HT-29 (cell line): ENCODE data around the gene IRF2BP2. TPM values are rescaled to one million over a fixed set of nuclear protein-coding genes. Genes with fewer than 3 reads are reported as not detected.
"Not testable (repeated sequence)": the region's sequence is repeated elsewhere in the genome, so short reads cannot be mapped to it uniquely, and the experiment has no call there.

Experiments used
- DNase-seq: peaks from one replicate; pipeline ENCODE4 v3.0.0-alpha.2; 2015; ENCODE audit warnings: low spot score
- total RNA-seq: library from RNA; depleted of rRNA; stranded (reverse); fragments of >200 nt; shearing (Covaris generic); gene quantifications from 2 replicates; pipeline ENCODE4 v1.2.3, GENCODE V29; 2014; rRNA removed

Gene IRF2BP2
- total RNA-seq, result 203 and 235 TPM in 2 replicates

DNA sequence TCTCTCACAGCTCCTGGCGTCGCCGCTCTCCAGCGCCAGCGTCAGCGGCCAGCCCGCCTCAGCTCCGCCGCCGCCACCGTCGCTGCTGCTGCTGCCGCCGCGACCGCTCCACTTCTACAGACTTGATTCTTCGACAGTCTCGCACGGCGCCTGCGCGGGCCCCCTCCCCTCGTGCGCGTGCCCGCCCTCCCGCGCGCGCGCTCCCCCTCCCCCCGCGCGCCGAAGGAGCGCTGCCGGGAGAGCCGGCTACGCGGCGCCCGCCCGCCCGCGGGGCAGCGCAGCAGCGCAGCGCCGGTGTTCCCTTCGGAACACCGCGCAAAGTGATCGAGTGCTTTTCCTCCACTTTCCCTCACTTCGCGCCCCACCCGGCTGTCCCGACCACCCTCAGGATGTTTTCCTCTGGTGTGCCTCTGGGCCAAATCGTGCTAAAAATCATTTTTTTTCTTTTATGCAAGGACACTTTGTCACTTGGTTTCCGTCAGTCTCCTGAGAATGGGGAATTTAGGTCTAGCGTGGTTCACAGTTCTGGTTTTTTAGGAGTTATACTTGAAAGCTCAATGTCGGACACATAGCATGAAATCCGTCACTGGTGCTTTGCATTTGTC is at the start of gene IRF2BP2:
TSS of gene IRF2BP2 (minus strand) at position 118 of the 605 bp plus-strand sequence. CDS start 684 bp downstream, outside the sequence.
- peak; percentile 85 for DNase-seq

DNA sequence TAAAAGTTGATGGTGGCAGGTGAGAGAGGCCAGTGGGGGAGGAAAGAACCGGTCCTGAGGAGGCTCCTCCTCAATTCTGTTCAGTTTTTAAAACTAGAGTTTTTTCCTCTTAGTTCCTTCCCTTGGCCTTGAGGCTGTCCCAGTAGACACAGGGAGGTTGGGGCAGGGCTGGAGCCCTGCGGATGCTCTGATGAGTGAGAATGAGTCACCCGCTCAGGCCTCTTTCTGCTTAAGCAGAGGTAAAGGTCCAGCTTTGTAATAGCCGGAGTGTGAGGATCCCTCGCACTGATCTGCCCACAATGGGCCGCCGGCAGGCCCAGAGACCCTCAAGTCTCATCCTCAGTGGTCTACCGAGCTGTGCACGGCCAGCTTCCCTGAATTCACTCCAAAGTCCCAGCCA is 49.6 kb upstream of the IRF2BP2 start:
- DNase-seq, result peak; percentile 56

DNA sequence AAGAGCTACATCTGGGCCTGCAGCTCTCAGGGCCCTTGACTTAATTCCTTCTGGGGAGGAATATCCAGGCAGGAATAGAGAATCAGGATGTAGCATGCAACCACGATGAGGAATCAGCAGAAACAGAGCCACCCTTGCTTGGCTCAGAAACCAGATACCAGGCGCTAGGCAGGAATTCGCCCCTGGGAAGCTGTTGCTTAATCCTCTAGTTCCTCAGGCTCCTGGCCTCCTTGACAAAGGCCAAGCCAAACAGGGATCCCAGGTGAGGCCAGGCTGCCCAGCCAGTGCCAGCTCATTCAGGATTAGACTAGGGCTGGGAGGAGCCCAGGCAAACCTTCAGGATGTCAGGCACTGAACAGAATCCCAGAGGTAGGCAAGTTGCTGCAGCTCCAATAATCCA is 48.2 kb upstream of the IRF2BP2 start:
- peak; percentile 53 for DNase-seq

DNA sequence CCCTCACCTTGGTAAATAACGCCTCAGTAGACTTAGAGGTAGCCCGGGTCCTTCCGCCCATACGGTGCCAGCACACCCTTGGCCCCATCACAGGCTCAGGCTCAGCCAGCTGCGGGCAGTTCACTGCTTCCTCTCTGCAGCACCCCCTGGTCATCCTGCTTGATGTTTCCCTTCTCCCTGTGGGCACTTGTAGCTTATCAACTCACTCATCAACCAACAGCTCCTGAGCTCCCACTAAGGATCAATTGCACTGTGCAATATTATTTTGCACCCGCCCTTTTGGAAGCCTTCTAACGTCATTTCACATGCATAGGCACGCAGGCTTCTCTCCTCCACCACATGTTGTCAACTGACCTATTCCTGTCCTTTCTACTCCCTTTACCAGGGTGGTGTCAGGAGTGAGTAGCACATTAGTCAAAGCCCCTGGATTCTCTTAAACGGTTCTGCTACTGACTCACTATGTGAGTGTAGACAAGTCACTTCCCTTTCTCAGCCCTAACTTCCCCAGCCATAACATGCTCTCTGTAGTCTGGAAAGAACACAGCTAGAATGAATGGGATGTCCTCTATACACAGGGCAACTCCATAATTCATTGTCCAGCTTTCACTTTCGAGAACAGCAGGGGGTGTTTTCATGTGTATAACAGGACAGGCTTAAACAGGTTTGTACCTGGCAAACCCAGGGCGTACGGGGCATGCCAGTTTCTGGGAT is 47.1 kb upstream of the IRF2BP2 start:
- DNase-seq, result peak; percentile 57

DNA sequence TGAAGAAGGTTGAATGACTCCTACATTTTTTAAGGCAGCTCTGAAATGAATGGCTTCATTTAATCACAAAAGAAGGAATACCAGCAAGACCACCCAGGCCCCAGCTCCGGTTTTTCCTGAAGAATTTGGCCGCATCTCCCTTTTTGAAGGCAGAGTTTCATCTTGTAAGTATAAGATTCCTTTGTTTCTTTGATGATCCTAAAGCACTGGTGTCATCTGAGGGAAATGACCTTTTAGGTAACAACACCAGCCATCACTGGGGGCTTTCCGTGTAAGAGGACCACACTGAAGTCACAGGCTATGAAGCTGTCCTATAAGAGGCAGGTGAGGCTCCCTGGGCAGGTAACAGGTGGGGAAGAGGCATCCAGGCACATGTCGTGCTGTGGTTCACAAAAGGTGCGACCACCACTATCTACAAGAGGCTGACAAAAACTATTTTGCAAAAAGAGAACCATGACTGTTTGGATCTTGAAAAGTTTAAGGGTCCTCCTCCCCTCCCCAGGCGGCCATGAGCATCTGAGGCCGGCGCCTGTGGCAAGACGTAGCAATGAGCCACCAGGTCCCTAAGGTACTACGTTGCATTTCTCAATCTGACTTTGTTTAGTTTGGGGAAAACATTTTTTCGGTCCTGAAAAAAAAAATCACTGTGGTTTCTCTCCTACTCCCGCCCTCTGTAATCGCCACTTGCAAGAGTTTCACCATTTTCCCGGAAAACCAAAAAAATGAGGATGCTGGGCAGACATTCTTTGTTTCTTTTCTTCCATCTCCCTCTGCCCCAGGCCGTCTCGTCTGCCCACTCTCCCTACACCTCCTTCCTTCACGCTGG is 46.3 kb upstream of the IRF2BP2 start:
- no peak for DNase-seq

DNA sequence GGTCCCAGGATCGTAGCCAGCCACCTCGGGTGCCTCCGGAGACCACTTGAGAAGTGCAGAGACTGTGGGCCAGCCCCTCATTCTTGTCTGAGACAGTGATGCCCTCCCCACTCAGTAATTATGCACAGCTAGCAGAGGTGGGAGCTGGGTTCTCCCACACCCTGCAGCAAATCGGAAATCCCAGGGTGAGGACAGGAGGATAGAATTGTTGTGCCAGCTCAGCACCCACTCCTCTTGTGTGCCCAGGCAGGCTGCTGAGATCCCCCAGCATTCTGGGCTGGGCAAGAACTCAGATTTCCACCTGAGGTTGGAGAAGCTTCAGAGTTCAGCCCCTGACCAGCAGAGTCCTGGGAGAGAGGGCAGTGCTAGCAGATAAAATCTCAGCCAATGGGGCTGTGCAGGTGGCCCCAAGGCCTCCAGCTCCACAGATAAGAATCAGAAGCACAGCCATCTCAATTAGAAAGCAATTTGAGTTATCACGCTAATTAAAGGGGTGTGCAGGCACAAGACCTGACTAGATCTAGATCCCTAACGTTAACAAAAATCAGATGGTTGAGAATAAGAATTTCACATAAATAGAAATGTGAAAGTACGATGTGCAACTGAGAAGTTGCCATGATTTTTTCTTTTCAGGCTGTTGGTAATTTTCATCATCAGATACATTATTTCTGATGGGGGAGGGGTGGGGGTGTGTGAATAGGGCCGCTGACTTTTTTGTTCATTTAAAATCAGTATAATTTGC is 45.5 kb upstream of the IRF2BP2 start:
- no peak for DNase-seq

DNA sequence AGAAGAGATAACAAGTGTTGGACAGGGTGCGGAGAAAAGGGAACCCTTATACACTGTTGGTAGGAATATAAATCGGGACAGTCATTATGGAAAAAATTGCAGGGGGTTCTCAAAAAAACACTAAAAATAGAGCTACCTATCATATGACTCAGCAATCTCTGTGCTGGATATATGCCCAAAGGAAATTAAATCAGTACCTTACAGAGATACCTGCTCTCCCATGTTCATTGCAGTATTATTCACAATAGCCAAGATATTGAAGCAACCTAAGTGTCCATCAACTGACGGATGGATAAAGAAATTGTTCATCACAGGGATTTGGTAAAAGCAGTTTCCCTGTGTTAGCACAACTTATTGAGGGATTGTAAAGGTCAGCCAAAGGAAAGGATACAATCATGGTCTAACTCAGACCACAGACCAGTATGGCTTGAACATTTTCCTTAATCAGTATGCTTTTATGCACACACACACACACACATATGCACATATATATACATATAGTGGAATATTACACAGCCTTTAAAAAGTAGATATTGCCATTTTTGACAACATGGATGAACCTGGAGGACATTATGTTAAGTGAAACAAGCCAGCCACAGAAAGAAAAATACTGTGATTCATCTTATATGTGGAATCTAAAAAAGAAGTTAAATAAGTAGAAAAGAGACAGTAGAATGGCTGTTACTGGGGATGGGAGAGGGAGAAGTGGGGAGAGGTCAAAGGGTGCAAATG is 44.2 kb upstream of the IRF2BP2 start:
- no peak for DNase-seq

DNA sequence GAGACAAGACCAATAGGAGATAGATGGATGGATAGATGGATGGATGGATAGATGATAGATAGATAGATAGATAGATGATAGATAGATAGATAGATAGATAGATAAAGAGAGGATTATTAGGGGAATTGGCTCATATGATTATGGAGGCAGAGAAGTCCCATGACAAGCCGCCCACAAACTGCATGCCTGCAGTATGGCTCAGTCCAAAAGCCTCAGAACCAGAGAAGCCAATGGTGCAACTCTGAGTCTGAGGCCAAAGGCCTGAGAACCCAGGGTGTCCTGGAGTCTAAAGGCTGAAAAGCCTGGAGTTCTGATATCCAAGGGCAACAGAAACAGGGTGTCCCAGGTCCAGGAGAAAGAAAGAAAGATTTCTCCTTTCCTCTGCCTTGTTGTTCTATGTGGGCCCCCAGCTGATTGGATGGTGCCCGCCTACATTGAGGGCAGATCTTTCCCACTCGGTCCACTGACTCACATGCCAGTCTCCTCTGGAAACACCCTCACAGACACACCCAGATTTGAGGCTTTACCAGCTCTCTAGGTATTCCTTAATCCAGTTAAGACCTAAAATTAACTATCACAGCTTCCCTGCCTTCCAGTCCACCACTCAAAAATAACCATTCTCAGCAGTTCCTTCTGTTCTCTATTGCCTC is 39.6 kb upstream of the IRF2BP2 start:
- no peak for DNase-seq

DNA sequence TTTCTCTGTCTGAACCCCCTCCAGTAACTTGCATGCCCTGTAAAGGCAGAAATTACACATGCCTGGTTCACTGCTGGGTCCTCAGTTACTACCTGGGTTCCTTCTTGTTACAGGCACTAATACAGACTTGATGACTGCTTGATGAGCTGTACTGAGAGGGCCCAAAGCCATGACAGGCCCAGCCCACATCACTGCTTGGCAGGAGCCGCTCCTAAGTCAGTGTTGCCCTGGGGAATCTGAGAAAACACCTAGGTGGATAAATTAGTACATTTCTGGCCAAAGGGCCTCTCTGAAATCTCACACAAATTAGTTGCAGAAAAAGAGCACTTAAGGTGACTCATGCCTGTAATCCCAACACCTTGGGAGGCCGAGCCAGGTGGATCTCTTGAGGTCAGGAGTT is 37.8 kb upstream of the IRF2BP2 start:
- DNase-seq, result no peak

DNA sequence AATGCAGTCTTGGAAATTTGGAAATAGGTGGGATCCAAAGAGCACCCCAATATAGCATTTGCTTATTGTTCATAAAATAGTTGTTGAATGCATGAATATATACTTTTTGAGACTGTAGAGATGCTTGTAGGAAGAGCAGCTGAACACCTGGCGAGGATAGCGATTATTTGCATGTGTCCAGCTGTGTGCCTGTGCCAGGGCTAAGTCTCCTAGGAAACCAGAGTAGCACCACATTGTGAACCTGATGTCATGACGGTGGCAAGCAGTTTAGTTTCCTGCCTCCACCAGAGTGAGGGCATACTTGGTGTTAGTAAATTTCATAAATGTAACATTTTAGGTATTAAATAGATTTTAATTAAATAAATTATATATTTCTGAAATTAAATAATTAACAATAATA is 37.3 kb upstream of the IRF2BP2 start:
- no peak for DNase-seq

DNA sequence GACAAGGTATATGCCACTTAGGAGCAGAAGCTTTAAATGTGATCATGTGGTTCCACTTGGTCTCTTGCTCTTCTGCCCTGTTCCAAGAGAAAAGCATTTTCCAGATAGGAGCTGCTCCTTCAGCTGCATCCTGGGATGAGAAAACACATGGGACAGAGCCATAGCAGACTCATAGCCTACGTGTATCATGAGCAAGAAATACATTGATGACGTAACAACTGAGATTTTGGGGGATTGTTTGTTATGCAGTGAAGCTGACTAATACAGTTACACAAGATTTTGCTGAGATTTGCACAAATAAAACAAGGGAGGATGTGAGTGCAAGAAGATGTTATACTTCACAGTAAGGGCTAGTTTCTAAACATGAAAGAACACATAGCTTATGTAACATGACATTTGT is 36.0 kb upstream of the IRF2BP2 start:
- DNase-seq, result no peak

DNA sequence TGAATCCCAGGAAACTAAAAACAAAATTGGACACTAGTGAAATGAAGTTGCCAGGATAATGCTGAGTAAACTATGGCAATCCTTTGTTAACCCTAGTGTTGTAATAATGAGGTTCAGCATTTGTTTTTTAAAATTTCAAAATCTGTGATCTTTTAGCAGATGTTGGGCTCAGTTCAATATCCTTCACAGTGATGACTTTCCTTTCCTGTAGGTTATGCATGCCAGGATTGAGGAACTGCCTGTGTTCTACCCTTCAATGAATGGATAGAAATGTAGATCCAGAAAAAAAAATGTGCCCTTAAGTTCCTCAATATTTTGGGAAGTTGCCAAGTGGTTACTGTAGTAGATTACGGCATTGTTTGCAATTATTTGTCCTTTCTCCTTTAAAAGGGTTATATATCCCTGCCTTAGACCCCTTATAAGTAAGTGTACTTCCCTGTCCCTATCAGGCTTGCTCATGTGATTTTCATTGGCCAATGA is 35.5 kb upstream of the IRF2BP2 start:
- DNase-seq, result no peak

DNA sequence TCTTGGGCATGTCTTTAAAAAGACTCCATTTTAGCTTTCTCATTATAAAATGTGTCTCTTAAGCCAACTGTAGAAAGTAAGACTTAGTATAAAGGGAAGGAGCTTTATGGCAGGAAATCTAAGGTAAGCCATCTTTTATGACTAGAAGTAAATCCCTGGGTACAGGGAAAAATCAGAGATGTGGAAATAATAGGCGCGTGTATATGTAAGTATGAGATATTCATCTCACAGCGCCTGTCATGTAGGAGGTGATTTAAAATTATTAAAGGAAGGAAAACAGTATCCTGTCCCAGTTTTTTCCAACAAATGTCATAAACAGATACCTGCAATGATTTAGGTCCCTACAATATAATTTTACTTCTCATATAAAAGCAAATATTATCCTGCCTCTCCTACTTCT is 35.0 kb upstream of the IRF2BP2 start:
- no peak for DNase-seq

DNA sequence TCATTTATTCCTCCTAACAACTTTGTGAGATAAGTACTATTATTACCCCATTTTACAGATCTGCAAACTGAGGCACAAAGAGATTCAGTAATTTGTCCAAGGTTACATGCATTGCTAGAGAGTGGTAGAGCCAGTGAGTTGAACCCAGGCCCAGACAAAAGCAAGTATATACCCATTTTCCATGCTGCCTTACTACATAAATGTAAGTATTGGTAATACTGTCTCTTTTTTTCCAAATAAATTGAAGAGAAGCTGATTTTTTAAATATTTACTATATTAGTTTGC is 33.8 kb upstream of the IRF2BP2 start:
- DNase-seq, result no peak

DNA sequence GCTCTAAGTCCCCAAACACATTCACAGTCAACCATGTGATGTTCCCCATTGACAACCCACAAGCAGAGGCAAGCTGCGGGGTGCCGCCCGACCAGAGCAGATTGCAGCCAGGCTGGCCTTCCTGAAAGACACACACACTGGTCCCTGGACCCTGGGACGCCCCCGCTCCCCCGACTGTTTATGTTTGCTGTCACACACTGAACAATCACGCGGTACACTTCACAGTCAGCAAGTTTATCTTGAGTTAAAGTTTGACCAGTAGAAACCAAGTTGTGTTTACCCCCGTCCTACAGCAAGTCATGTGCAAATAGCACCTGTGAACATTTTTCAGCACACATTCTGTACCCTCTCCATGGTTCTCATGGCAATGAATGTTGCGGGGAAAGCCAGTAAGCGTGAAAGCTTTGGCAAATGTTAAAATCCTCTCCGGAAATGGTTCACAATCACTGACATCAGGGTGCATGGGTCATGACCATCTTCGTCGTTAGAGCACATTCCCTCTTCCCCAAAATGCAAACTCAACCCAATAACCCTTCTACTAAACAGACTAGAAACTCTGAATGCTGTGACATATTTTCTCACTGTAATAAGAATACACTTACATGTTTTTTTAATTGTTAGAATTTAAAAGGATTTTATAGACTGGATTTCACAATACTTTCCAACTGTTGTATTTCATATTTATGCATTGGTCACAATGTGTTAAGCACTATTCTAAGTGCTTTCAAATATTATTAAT is 33.3 kb upstream of the IRF2BP2 start:
- DNase-seq, result no peak

DNA sequence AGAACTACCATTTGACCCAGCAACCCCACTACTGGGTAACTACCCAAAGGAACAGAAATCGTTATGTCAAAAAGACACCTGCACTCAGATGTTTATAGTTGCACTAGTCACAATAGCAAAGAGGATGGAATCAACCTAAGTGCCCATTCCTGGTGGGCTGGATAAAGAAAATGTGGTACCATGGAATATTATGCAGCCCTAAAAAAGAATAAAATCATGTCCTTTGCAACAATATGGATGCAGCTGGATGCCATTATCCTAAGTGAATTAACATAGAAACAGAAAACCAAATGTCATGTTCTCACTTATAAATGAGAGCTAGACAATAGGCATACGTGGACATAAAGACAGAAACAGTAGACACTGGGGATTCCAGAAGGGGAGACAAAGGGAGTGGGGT is 32.5 kb upstream of the IRF2BP2 start:
- DNase-seq, result no peak

DNA sequence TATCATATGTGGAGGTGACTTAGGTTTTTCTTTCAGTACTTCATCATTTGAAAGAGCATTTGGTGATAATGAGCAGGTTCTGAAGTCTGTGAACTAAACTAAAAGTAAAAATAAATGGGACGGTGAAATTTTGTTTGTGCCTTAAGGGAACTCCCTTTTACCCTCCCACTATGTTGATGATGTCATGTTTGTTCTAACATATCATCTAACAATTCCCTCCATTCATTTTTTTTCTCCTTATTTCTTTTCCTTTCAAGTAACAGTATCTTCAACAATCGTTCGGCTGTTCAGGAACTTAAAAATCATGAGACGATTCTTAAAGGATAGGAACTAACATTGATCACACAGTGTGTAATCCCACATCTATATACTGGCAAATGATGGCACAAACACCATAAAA is 30.0 kb upstream of the IRF2BP2 start:
- DNase-seq, result no peak

DNA sequence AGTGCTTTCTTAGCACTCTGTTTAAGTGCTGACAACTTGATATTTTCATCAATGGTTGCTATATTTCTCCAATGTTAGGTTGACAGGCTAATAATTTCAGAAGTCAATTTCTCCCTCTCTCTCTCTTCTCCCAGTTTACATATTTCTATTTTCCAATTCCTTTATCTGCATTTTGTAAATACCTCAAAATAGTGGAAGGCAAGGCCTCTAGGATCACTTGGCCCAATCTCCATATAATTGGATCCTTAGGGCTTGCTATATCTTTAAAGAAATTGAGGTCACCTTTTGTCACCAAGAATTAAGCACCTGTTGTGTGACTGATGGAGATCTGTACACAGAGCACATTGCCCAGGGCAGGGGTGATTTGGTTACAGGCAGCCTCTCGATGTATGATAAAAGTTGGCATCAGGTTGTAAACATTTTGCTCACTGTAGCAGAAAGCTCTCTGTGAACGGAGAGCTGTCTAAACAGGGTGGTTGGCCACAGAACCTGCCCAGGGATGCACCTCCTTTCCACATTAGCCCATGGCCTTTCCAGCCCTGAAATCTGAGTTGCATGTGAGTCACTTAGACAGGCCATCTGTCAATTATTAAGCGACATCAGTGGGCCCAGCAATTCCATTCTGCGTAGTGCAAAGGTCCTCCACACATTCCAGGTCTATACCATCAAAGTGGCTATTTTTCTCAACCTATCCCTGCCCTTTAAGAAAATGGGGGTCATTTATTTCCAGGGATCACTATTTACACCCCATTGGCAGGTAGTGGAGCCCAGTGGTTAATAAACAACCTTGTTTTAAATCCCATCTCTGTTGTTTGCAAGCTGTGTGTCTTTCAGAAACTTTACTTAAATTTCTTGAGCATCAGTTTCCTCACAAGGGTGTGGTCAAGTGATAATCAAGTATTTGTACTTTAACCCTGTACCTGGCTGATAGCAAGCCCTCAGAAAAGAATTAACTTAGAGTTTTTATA is 29.1 kb upstream of the IRF2BP2 start:
- peak; percentile 85 for DNase-seq

DNA sequence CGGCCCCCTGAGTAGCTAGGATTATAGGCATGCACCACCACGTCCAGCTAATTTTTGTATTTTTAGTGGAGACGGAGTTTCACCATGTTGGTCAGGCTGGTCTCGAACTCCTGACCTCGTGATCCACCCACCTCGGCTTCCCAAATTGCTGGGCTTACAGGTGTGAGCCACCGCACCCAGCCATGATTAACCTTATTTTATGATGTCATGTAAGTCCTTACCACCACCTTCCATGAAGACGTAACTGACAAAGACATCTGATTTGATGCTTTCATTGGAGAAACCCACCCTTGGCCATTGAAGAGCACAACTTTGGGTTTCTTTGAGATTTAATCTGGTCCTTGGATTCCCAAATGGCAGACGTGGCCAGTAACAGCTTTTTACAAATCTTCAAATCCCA is 24.9 kb upstream of the IRF2BP2 start:
- DNase-seq, result not testable (repeated sequence)
